IMR-90 (cell line): ENCODE data around the gene NECAB2. TPM values are rescaled to one million over a fixed set of nuclear protein-coding genes. Genes with fewer than 3 reads are reported as not detected.

ENCODE experiments used
- ATAC-seq: fragments of 200-7000 bp; cut with Tn5 transposase; 2 replicates; pipeline ENCODE4 v1.9.1; 2020; ENCODE audit warnings: low read depth, mild to moderate bottlenecking, moderate library complexity
- BruUV-seq: library from RNA; stranded (reverse); fragments of 400-500 nt; replicated peaks from 2 replicates; lab custom pipeline; 2021; lab: Mats Ljungman, UMichigan
- CTCF ChIA-PET: fragments of 300-600 bp; formaldehyde crosslinking; extraction: SDS; loops from one replicate; lab custom pipeline; 2021; ENCODE audit warnings: antibody characterized with exemption; lab: Yijun Ruan, JAX
- POLR2A ChIA-PET: fragments of 300-600 bp; sonication (Branson Sonifier 250); formaldehyde crosslinking; loops from one replicate; lab custom pipeline; 2022; ENCODE audit warnings: antibody characterized with exemption; ENCODE audit not compliant: unreplicated experiment; lab: Charles Lee
- DNase-seq: peaks from one replicate; pipeline ENCODE4 v3.0.0; 2013
- H2AFZ ChIP-seq: replicated peaks from 2 replicates; pipeline ENCODE3; 2013; ENCODE audit warnings: low read length, mild to moderate bottlenecking; ENCODE audit not compliant: poor library complexity
- H2AK5ac ChIP-seq: 2 replicates; pipeline ENCODE4 v1.6.1; 2013; ENCODE audit warnings: low read depth, low read length, inconsistent platforms
- H2AK9ac ChIP-seq: replicated peaks from 2 replicates; pipeline ENCODE3; 2013; ENCODE audit warnings: mild to moderate bottlenecking, low read depth, low read length, moderate library complexity; ENCODE audit not compliant: poor library complexity
- H2BK120ac ChIP-seq: 2 replicates; pipeline ENCODE4 v1.6.1; 2013; ENCODE audit warnings: low read depth, low read length, inconsistent platforms
- H2BK15ac ChIP-seq: 3 replicates; pipeline ENCODE4 v1.6.1; 2013; ENCODE audit warnings: low read depth, low read length, inconsistent platforms
- H2BK20ac ChIP-seq: 2 replicates; pipeline ENCODE4 v1.6.1; 2013; ENCODE audit warnings: low read depth, mild to moderate bottlenecking, inconsistent platforms, low read length, moderate library complexity
- H2BK5ac ChIP-seq: 2 replicates; pipeline ENCODE4 v1.6.1; 2013; ENCODE audit warnings: mild to moderate bottlenecking, low read depth, low read length, inconsistent platforms; ENCODE audit not compliant: poor library complexity, severe bottlenecking
- H3K14ac ChIP-seq: replicated peaks from 2 replicates; pipeline ENCODE4 v1.6.1; 2013; ENCODE audit warnings: low read depth, low read length, inconsistent platforms
- H3K18ac ChIP-seq: 2 replicates; pipeline ENCODE4 v1.6.1; 2013; ENCODE audit warnings: low read depth, low read length, control low read depth
- H3K23ac ChIP-seq: 2 replicates; pipeline ENCODE4 v1.6.1; 2013; ENCODE audit warnings: low read depth, low read length, inconsistent platforms
- H3K27ac ChIP-seq: 2 replicates; pipeline ENCODE4 v1.5.1; 2013; ENCODE audit warnings: mild to moderate bottlenecking, control low read depth, low read length; ENCODE audit not compliant: insufficient read depth
- H3K27me3 ChIP-seq: 2 replicates; pipeline ENCODE4 v1.6.1; 2013; ENCODE audit warnings: low read length; ENCODE audit not compliant: control insufficient read depth, insufficient read depth
- H3K36me3 ChIP-seq: 2 replicates; pipeline ENCODE4 v1.6.1; 2013; ENCODE audit warnings: low read length, mixed read lengths; ENCODE audit not compliant: control insufficient read depth, insufficient read depth
- H3K4ac ChIP-seq: 2 replicates; pipeline ENCODE4 v1.6.1; 2013; ENCODE audit warnings: low read depth, low read length, inconsistent platforms
- H3K4me1 ChIP-seq: 2 replicates; pipeline ENCODE4 v1.6.1; 2013; ENCODE audit warnings: low read length, mixed read lengths; ENCODE audit not compliant: control insufficient read depth, insufficient read depth
- H3K4me2 ChIP-seq: 2 replicates; pipeline ENCODE4 v1.6.1; 2013; ENCODE audit warnings: low read depth, mild to moderate bottlenecking, control low read depth, low read length, moderate library complexity
- H3K4me3 ChIP-seq: 2 replicates; pipeline ENCODE4 v1.5.1; 2013; ENCODE audit warnings: low read depth, mild to moderate bottlenecking, control low read depth, low read length, moderate library complexity; ENCODE audit not compliant: insufficient read depth
- H3K56ac ChIP-seq: 2 replicates; pipeline ENCODE4 v1.6.1; 2013; ENCODE audit warnings: low read length, inconsistent platforms; ENCODE audit not compliant: insufficient read depth; ENCODE audit errors: extremely low read depth
- H3K79me1 ChIP-seq, 2 experiments: 2 replicates each; pipeline ENCODE4 v1.6.1; 2013; ENCODE audit warnings: low read length in 2 of 2, inconsistent platforms in 1 of 2, low read depth in 1 of 2
- H3K9ac ChIP-seq: 2 replicates; pipeline ENCODE4 v1.6.1; 2013; ENCODE audit warnings: low read depth, low read length, control low read depth
- H3K9me1 ChIP-seq: 2 replicates; pipeline ENCODE4 v1.6.1; 2013; ENCODE audit warnings: low read length, inconsistent platforms; ENCODE audit not compliant: insufficient read depth
- H3K9me3 ChIP-seq: 2 replicates; pipeline ENCODE4 v1.6.1; 2013; ENCODE audit warnings: low read length; ENCODE audit not compliant: control insufficient read depth, insufficient read depth
- H4K20me1 ChIP-seq: 2 replicates; pipeline ENCODE4 v1.6.1; 2013; ENCODE audit warnings: low read length, inconsistent platforms; ENCODE audit not compliant: insufficient read depth
- H4K5ac ChIP-seq: 2 replicates; pipeline ENCODE4 v1.6.1; 2013; ENCODE audit warnings: mild to moderate bottlenecking, low read depth, low read length, control low read depth
- H4K8ac ChIP-seq, 2 experiments: 2 replicates each; pipeline ENCODE4 v1.6.1; 2013; ENCODE audit warnings: low read depth in 2 of 2, low read length in 2 of 2, control low read depth in 1 of 2, inconsistent platforms in 1 of 2
- H4K91ac ChIP-seq: 2 replicates; pipeline ENCODE4 v1.6.1; 2013; ENCODE audit warnings: low read depth, low read length, inconsistent platforms; ENCODE audit not compliant: insufficient read depth
- BHLHE40 ChIP-seq: fragments of 150-350 bp; IDR thresholded peaks from 2 replicates; pipeline ENCODE4 v1.6.1; 2016; ENCODE audit warnings: mild to moderate bottlenecking, low read depth, low read length
- CEBPB ChIP-seq: IDR thresholded peaks from 2 replicates; pipeline ENCODE4 v1.6.1; 2012; ENCODE audit warnings: low read depth, low read length, improper control_type of control experiment
- CTCF ChIP-seq: conservative IDR thresholded peaks from 2 replicates; pipeline ENCODE4 v1.5.1; 2012; ENCODE audit warnings: mild to moderate bottlenecking, low read depth, low read length, improper control_type of control experiment
- MAZ ChIP-seq: IDR thresholded peaks from 2 replicates; pipeline ENCODE4 v1.6.1; 2012; ENCODE audit warnings: low read depth, mild to moderate bottlenecking, low read length, improper control_type of control experiment, moderate library complexity, borderline replicate concordance
- RAD21 ChIP-seq: IDR thresholded peaks from 2 replicates; pipeline ENCODE4 v1.6.1; 2012; ENCODE audit warnings: low read length, improper control_type of control experiment
- WGBS, 2 experiments: methylation state at CpG; one replicate each; pipeline versions ENCODE4 v1.1.5 to v1.1.7; 2013; ENCODE audit warnings: missing lambda C conversion rate in 2 of 2; ENCODE audit not compliant: insufficient read length in 1 of 2; ENCODE audit errors: extremely low coverage in 2 of 2; 5-methylcytosine and 5-hydroxymethylcytosine counted together
- dilution Hi-C: fragments of 300-500 bp; cut with HindIII; formaldehyde crosslinking; loops from one replicate; pipeline ENCODE4 v1.14.3; 2018; ENCODE audit warnings: low sequenced_read_pairs; ENCODE audit not compliant: unreplicated experiment
- in situ Hi-C: fragments of 300-500 bp; cut with MboI; formaldehyde crosslinking; loops from 3 replicates; pipeline ENCODE4 v1.14.3; 2019; ENCODE audit warnings: low sequenced_read_pairs, inconsistent platforms, mixed read lengths
- intact Hi-C: fragments of 100-400 bp; cut with micrococcal nuclease; formaldehyde crosslinking; loops from 2 replicates; pipeline ENCODE4 v1.10.0; 2022
- polyA plus RNA-seq, 3 experiments: library from polyadenylated mRNA; depleted of rRNA; stranded (reverse); fragments of >200 nt; gene quantifications; 2 replicates each; pipeline ENCODE4 v1.2.3, GENCODE V29; 2012; ENCODE audit warnings: low replicate concordance in 1 of 3
- total RNA-seq: library from RNA; depleted of rRNA; stranded (reverse); fragments of >200 nt; gene quantifications from 2 replicates; pipeline ENCODE4 v1.2.3, GENCODE V29; 2012
- TF ChIP-seq, protein P1 (sequence below): fragments of 150-350 bp; IDR thresholded peaks from 2 replicates; pipeline ENCODE4 v1.6.1; 2017; ENCODE audit warnings: mild to moderate bottlenecking, antibody characterized with exemption, low read length, low read depth

Gene NECAB2
- total and polyA plus RNA-seq, 2 of the 4 experiments (the other 2 are of a cell fraction), result 0.27 TPM; not detected in 1

- H3K14ac ChIP-seq, result no peak overlapping the region
- no peak overlapping the region for H2BK15ac ChIP-seq
- 0 out of 2 replicates have a peak, but pooled peaks cover 3% of the 10 kb centered on the region for H4K20me1 ChIP-seq
- no peak overlapping the region for H3K18ac ChIP-seq
- H3K9me1 ChIP-seq, result no peaks in the 10 kb centered on the region
- intact Hi-C loops, result no loop called here
- no peaks in the 10 kb centered on the region for H3K4me1 ChIP-seq
- WGBS, 2 experiments, result 100% methylated on average over 1 of the region's 6 CpGs; no CpG with 5 or more reads in 1 of the 2 experiments
- H3K27ac ChIP-seq, result no peak overlapping the region
- no TSS peak for BruUV-seq
- no peak overlapping the region for H2AK9ac ChIP-seq
- no peak overlapping the region for H2BK5ac ChIP-seq
- DNase-seq (no peak), ATAC-seq (no peak)
- no peak overlapping the region for H3K4me3 ChIP-seq
- no peak overlapping the region for H4K91ac ChIP-seq
- no peaks in the 10 kb centered on the region for H3K9me3 ChIP-seq
- H3K23ac ChIP-seq, result no peak overlapping the region
- H3K27me3 ChIP-seq, result peaks cover 17% of the 10 kb centered on the region
- no peak overlapping the region for H2BK20ac ChIP-seq
- H3K4ac ChIP-seq, result no peak overlapping the region
- no peaks in the 10 kb centered on the region for H3K79me1 ChIP-seq
- no peak overlapping the region for H2BK120ac ChIP-seq
- H3K4me2 ChIP-seq, result no peak overlapping the region
- peaks cover 11% of the 10 kb centered on the region; the same call in 1 of the 2 replicates for H3K36me3 ChIP-seq
- POLR2A ChIA-PET, result no interaction called here
- H3K56ac ChIP-seq, result no peak overlapping the region
- H2AFZ ChIP-seq, result no peak overlapping the region
- H2AK5ac ChIP-seq, result no peak overlapping the region
- dilution Hi-C loops, result no loop called here
- TF ChIP-seq MAZ (no peak), BHLHE40 (no peak), CEBPB (no peak), RAD21 (no peak), CTCF (no peak)
- TF ChIP-seq, protein P1, sequence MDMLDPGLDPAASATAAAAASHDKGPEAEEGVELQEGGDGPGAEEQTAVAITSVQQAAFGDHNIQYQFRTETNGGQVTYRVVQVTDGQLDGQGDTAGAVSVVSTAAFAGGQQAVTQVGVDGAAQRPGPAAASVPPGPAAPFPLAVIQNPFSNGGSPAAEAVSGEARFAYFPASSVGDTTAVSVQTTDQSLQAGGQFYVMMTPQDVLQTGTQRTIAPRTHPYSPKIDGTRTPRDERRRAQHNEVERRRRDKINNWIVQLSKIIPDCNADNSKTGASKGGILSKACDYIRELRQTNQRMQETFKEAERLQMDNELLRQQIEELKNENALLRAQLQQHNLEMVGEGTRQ, result no peak
- CTCF ChIA-PET, result no interaction called here
- H3K9ac ChIP-seq, result no peak overlapping the region
- in situ Hi-C loops, result no loop called here
- H4K5ac ChIP-seq, result no peak overlapping the region
- no peak overlapping the region for H4K8ac ChIP-seq
Observed at GRCh38 chr16:84047206-84047605, 79.2 kb downstream of the NECAB2 start.
